ENCODE results near the gene DCAF8.
"Not testable (repeated sequence)": the region's sequence is repeated elsewhere in the genome, so short reads cannot be mapped to it uniquely, and the experiment has no call there.

DCAF8 gene

GRCh38 chr1:160261893-160262794 is at the start of gene DCAF8:
TSS of gene DCAF8 (minus strand) at chr1:160262549. CDS start at chr1:160244008, 18,541 bp downstream.
- peak; percentile 93 to 98 for DNase-seq (ENCODE audit: extremely low read depth in 1 of 2, low read depth in 1 of 2)

DNA sequence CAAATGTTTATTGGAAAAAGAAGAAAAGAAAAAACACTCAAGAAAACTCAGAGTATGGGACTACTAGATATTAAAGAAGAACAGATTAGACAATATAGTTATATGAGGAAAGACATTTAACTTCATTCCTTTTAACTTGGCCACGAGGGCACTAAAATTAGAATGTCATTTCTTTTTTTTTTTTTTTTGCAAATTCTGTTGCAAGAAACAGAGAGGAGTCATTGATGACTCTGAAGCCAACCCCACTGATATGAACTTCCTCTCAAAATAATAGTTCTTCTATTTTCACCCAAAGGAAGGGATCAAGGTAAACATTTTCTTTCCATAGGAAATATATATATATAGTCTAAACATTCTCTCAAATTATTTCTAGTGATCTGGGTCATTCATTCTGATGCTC is 47.2 kb upstream of the DCAF8 start:
- DNase-seq (ENCODE audit: extremely low read depth in 1 of 2, low read depth in 1 of 2): no peak

DNA sequence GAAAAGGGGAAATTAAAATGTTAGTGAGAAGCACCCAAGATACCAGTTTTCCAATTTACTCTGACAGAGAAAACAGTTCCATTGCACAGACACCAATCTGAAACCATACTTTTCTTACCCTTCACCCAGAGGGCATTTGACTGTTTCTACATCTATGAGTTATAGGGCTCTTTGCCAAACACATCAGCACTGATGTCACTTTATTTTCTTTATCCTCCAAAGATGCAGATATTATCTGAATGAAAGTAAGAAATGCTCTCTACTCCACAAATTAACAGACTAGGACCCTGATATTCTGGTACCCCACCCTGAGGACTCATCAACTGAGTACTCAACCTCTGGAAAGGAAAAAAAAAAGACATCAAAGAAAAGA is 46.8 kb upstream of the DCAF8 start:
- no peak for DNase-seq (ENCODE audit: extremely low read depth in 1 of 2, low read depth in 1 of 2)

GRCh38 chr1:160308451-160309184 is 46.3 kb upstream of the DCAF8 start:
- no peak for DNase-seq (ENCODE audit: extremely low read depth in 1 of 2, low read depth in 1 of 2)

DNA sequence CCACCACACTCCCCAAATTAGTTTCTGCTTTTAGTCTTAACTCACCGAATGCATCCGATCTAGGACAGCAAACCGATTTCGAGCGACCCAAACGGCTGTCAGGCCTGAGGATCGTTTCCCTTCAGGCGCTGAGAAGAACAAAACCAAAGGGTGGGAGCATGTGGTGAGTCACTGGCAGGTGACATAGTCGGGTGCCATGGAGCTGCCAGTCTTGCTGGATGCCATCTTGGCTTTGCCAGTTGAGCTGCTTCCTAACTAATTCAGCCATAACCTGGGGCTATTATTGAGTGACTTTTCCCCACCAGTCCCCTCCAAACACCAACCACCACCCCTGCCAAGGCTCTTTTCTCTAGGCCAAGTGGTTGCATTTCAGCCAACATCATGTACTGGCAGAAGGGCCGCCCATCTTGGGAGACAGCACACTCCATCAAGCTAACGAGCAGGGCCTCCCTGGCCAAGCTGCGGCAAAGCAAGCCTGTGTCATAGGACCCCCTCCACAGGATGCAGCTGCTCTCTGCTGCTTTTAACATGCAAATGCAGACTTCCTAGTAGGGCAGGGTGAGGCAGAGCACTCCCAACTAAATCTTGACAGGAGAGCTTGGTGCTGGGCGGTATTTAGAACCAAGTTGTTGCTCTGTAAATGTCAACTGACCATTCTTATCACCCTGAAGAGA is 44.9 kb upstream of the DCAF8 start:
- DNase-seq (ENCODE audit: extremely low read depth in 1 of 2, low read depth in 1 of 2): no peak

- DNase-seq (ENCODE audit: extremely low read depth in 1 of 2, low read depth in 1 of 2): no peak
Measured at GRCh38 chr1:160300173-160300572, 37.8 kb upstream of the DCAF8 start.

- no peak for DNase-seq (ENCODE audit: extremely low read depth in 1 of 2, low read depth in 1 of 2)
Measured at GRCh38 chr1:160296036-160296435, 33.7 kb upstream of the DCAF8 start.

- no peak for DNase-seq (ENCODE audit: extremely low read depth in 1 of 2, low read depth in 1 of 2)
Measured at GRCh38 chr1:160293020-160293968, 30.9 kb upstream of the DCAF8 start.

GRCh38 chr1:160291248-160292220 is 29.2 kb upstream of the DCAF8 start:
- DNase-seq (ENCODE audit: extremely low read depth in 1 of 2, low read depth in 1 of 2): peak; percentile 14 to 16

- DNase-seq (ENCODE audit: extremely low read depth in 1 of 2, low read depth in 1 of 2): not testable (repeated sequence)
Measured at GRCh38 chr1:160287769-160288168, 25.4 kb upstream of the DCAF8 start.

GRCh38 chr1:160285506-160285905 is 23.2 kb upstream of the DCAF8 start:
- no peak for DNase-seq (ENCODE audit: extremely low read depth in 1 of 2, low read depth in 1 of 2)

GRCh38 chr1:160284782-160285344 is 22.5 kb upstream of the DCAF8 start, which contains the start of gene PEX19:
TSS of gene PEX19 (minus strand) at chr1:160285133. CDS start at chr1:160285124, 9 bp downstream.
- peak; percentile 81 to 90 for DNase-seq (ENCODE audit: extremely low read depth in 1 of 2, low read depth in 1 of 2)

DNA sequence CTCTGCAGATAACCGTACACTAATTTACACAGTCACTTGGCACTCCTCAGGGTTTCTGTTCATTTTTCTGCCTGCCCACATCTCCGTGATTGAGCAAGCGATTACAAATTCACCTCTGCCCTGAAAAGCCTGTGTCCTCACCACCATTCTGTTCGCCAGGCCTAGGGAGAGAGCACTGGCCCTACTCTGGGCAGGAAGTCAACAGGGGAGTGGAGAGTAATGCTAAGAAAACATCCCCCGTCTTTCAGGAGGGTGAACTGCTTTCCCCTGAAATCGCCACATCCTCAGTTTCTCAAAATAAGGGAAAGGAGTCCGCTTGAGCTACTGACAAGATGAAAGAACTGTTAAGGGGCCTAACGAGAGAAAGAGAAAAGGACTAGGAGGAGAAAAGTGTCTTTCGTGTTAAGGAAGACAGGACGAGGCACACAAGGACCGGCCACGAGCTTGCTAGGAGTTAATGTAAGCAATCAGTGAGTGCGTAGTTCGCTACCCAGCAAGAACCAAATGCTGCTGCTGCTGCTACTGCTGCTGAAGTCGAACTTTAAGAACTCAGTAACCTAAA is 22.0 kb upstream of the DCAF8 start:
- no peak for DNase-seq (ENCODE audit: extremely low read depth in 1 of 2, low read depth in 1 of 2)

GRCh38 chr1:160282807-160283206 is 20.5 kb upstream of the DCAF8 start:
- DNase-seq (ENCODE audit: extremely low read depth in 1 of 2, low read depth in 1 of 2): no peak

DNA sequence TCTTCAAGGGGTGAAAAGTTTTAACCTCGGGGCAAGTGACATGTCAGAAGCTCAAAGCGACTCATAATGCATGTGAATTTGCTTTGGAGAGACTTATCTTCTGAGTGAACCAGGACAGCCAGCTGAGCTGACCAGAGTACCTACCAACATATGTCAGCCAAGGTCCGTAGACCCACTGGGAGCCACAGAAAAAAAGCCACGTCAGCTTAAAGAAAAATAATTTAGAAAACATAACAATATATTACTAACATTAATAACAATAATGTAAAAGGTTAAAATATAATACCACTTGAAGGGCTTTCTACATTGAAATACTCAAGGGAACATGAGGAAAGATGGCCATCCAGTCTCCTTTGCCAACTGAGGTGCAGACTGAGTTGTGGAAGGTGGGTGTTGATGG is 15.6 kb upstream of the DCAF8 start:
- no peak for DNase-seq (ENCODE audit: extremely low read depth in 1 of 2, low read depth in 1 of 2)

- DNase-seq (ENCODE audit: extremely low read depth in 1 of 2, low read depth in 1 of 2): no peak
Measured at GRCh38 chr1:160277330-160277729, 15.0 kb upstream of the DCAF8 start.

DNA sequence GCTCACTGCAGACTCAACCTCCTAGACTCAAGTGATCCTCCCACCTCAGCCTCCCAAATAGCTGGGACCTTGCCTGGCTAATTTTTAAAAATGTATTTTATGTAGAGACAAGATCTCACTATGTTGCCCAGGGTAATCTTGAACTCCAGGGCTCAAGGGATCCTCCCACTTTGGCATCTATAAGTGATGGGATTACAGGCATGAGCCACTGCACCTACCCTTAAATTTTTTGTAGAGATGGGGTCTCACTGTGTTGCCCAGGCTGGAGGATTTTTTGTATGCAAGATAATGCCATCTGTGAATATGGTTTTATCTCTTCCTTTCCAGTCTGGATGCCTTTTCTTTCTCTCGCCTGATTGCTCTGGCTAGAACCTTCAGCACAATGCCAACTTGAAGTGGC is 8.7 kb upstream of the DCAF8 start:
- DNase-seq (ENCODE audit: extremely low read depth in 1 of 2, low read depth in 1 of 2): no peak

GRCh38 chr1:160267284-160267991 is 5.1 kb upstream of the DCAF8 start:
- DNase-seq (ENCODE audit: extremely low read depth in 1 of 2, low read depth in 1 of 2): no peak
